Urinary bladder (tissue), 4 donors: ENCODE results near the gene PSMD4. TPM values are rescaled to one million over a fixed set of nuclear protein-coding genes. Genes with fewer than 3 reads are reported as not detected.

ENCODE experiments used
- DNase-seq: peaks from one replicate; pipeline ENCODE4 v3.0.0-alpha.2; 2015; ENCODE audit errors: extremely low spot score
- H3K27ac ChIP-seq: one replicate; pipeline ENCODE4 v1.5.1; 2013; ENCODE audit warnings: low read depth, mild to moderate bottlenecking, moderate library complexity
- H3K36me3 ChIP-seq: one replicate; pipeline ENCODE4 v1.6.1; 2013; ENCODE audit warnings: mild to moderate bottlenecking, moderate library complexity; ENCODE audit not compliant: insufficient read depth
- H3K4me1 ChIP-seq: one replicate; pipeline ENCODE4 v1.6.1; 2013; ENCODE audit warnings: mild to moderate bottlenecking, moderate library complexity; ENCODE audit not compliant: insufficient read depth
- H3K4me3 ChIP-seq: one replicate; pipeline ENCODE4 v1.5.1; 2013; ENCODE audit warnings: low read depth, low read length
- WGBS: extraction: QIAGEN DNeasy Blood & Tissue Kit; methylation state at CpG from one replicate; pipeline ENCODE4 v1.1.7; 2013; 5-methylcytosine and 5-hydroxymethylcytosine counted together
- polyA plus RNA-seq: library from polyadenylated mRNA; stranded (reverse); fragments of 200-250 nt; gene quantifications from one replicate; pipeline ENCODE4 v1.2.3, GENCODE V29; 2013
- total RNA-seq: library from RNA; depleted of rRNA; stranded (reverse); fragments of >200 nt; gene quantifications from one replicate; pipeline ENCODE4 v1.2.3, GENCODE V29; 2014
- donor health status: healthy with polysubstance abuse.
- donor health status: healthy.

PSMD4 gene
- total and polyA plus RNA-seq, 2 donors, result 77.2 to 191 TPM

DNA sequence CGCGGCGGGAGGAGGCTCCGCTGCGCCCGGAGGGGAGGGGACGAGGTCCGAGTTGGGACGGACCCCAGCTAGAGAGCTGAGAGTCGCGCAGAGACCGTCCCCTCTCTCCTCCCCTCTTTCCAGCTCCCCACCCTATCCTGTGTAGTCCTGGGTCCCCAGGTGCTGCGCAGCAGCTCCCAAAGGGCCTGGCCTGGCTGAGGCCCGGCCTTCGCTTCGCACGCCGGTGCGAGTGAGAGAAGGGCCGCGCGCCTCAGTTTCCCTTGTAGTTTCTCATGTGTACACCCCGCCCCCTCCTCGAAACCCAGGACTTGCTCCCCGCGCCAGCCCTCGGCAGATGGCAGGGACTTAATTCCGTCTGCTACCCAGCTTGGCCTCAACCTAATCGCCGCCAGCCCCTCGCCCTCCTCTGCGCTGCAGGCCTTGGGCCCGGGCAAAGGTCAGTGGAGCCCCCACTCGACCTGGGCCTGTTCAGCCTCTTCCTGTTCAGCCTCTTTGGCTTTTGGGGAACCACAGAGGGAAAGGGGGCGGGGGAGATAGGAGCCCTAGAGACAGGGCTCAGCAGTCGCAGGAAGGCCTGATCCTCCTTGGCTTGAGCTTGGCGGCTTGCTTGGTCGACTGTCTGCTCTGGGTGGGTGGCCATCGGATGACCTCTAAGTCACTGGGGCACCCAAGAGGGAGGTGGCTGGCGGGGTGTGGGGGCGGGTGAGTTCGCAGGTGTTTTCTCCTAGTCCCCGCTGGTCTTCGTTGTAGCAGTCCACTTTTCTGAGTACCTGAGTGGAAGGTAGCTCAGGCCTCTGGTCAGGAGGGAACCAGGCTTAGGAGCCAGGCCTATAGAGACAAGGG is 28.6 kb downstream of the PSMD4 start:
- WGBS, result 7% methylated on average over 44 of the region's 44 CpGs

DNA sequence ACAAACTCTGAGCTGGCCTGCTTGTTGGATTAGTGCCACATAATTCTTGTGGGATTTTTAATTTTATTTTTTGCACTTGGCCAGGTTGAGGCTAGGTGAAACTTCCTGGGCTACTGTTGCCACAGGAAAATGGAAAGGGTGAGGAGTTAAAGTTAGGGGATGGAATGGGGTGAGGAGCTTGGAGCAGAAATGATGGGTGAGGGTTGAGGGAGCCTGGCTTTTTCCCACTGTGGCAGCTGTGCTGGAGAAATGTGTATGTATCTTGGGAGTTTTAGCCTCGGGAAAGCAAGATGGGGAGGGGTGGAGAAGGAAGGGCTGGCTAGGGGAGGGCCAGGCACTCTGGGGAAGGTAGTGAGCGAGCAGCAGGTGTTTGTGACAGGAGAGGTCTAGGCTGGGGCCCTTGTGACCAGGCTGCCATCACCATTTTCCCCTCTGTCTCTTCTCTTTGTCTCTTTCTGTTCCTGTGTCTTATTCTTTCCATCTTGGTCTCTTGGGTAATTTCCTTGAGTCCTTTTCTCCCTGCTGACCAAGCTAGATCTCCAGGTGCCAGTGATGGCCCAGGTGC is 29.6 kb downstream of the PSMD4 start:
- H3K4me3 ChIP-seq, result no peak overlapping the region
- H3K36me3 ChIP-seq, result no peaks in the 10 kb centered on the region
- 54% methylated on average over 2 of the region's 2 CpGs for WGBS
- H3K27ac ChIP-seq, result no peak overlapping the region
- DNase-seq, result no peak
- H3K4me1 ChIP-seq, result no peaks in the 10 kb centered on the region

More for the DNA sequence above, 28.6 kb downstream of the PSMD4 start:
- H3K27ac ChIP-seq, result peak overlapping the region; percentile 91
- no peak for DNase-seq
- peak overlapping the region; percentile 80 for H3K4me3 ChIP-seq
- H3K36me3 ChIP-seq, result no peaks in the 10 kb centered on the region
- no peaks in the 10 kb centered on the region for H3K4me1 ChIP-seq

DNA sequence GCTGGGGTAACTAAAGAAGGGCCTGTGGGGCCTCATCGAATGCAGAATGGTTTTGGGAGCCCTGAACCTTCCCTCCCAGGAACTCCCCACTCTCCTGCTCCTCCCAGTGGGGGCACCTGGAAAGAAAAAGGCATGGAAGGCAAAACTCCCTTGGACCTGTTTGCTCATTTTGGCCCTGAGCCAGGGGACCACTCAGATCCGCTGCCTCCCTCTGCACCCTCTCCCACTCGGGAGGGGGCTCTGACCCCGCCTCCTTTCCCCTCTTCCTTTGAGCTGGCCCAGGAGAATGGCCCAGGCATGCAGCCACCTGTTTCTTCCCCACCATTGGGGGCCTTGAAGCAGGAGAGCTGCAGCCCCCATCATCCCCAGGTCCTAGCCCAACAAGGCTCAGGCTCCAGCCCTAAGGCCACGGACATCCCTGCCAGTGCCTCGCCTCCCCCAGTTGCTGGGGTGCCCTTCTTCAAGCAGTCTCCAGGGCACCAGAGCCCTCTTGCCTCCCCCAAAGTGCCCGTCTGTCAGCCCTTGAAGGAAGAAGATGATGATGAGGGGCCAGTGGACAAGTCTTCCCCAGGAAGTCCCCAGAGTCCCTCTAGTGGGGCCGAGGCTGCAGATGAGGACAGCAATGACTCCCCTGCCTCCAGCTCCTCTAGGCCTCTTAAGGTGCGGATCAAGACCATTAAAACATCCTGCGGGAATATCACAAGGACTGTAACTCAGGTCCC is 32.2 kb downstream of the PSMD4 start:
- no peak overlapping the region for H3K27ac ChIP-seq
- WGBS, result 84% methylated on average over 10 of the region's 10 CpGs
- no peaks in the 10 kb centered on the region for H3K4me1 ChIP-seq
- no peaks in the 10 kb centered on the region for H3K36me3 ChIP-seq
- DNase-seq, result no peak
- H3K4me3 ChIP-seq, result no peak overlapping the region

GRCh38 chr1:151287341-151287699 is 32.8 kb downstream of the PSMD4 start:
- Histone ChIP-seq H3K4me3 (no peak overlapping the region), H3K36me3 (no peaks in the 10 kb centered on the region), H3K27ac (no peak overlapping the region), H3K4me1 (no peaks in the 10 kb centered on the region)
- DNase-seq, result no peak
- 91% methylated on average over 7 of the region's 7 CpGs for WGBS

DNA sequence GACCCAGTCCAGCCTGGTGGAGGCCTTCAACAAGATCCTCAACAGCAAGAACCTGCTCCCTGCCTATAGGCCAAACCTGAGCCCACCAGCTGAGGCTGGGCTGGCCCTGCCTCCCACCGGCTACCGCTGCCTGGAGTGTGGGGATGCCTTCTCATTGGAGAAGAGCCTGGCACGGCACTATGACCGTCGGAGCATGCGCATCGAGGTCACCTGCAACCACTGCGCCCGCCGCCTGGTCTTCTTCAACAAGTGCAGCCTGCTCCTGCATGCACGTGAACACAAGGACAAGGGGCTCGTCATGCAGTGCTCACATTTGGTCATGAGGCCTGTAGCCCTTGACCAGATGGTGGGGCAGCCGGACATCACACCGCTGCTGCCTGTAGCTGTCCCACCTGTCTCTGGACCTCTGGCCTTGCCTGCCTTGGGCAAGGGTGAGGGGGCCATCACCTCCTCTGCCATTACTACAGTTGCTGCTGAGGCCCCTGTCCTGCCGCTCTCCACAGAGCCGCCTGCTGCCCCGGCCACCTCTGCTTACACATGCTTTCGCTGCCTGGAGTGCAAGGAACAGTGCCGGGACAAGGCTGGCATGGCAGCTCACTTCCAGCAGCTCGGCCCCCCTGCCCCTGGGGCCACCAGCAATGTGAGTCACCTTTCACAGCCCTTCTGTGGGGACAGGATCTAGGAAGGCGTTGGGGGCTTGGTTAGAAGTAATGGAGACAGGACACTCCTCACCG is 33.4 kb downstream of the PSMD4 start:
- H3K4me3 ChIP-seq, result no peak overlapping the region
- 93% methylated on average over 22 of the region's 22 CpGs for WGBS
- H3K4me1 ChIP-seq, result no peaks in the 10 kb centered on the region
- peaks cover 2% of the 10 kb centered on the region for H3K36me3 ChIP-seq
- DNase-seq, result no peak
- no peak overlapping the region for H3K27ac ChIP-seq

- Histone ChIP-seq H3K36me3 (peaks cover 2% of the 10 kb centered on the region), H3K4me3 (no peak overlapping the region), H3K4me1 (no peaks in the 10 kb centered on the region), H3K27ac (no peak overlapping the region)
- WGBS, result 87% methylated on average over 14 of the region's 14 CpGs
- no peak for DNase-seq
These were observed 34.0 kb downstream of the PSMD4 start for GRCh38 chr1:151288502-151288901.

GRCh38 chr1:151289080-151289935 is 34.8 kb downstream of the PSMD4 start:
- Histone ChIP-seq H3K4me3 (no peak overlapping the region), H3K4me1 (no peaks in the 10 kb centered on the region), H3K36me3 (peaks cover 7% of the 10 kb centered on the region), H3K27ac (no peak overlapping the region)
- WGBS, result 75% methylated on average over 18 of the region's 18 CpGs
- no peak for DNase-seq

- H3K36me3 ChIP-seq, result peaks cover 9% of the 10 kb centered on the region
- H3K4me3 ChIP-seq, result no peak overlapping the region
- no peak overlapping the region for H3K27ac ChIP-seq
- no peak for DNase-seq
- WGBS, result 88% methylated on average over 21 of the region's 21 CpGs
- no peaks in the 10 kb centered on the region for H3K4me1 ChIP-seq
These were observed 35.6 kb downstream of the PSMD4 start for GRCh38 chr1:151289991-151290708.

DNA sequence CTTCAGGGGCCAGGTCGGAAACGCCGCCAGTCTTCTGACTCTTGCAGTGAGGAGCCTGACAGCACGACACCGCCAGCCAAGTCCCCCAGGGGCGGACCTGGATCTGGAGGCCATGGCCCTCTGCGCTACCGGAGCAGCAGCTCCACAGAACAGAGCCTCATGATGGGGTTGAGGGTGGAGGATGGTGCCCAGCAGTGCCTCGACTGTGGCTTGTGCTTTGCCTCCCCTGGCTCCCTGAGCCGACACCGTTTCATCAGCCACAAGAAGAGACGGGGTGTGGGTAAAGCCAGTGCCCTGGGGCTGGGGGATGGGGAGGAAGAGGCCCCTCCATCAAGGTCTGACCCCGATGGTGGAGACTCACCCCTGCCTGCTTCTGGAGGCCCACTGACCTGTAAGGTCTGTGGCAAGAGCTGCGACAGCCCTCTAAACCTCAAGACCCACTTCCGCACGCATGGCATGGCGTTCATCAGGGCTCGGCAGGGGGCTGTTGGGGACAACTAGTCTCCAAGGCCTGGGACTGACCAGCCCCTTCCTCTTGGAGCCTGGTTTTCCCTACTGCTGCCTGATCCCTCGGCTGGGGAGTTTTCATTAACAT is 36.3 kb downstream of the PSMD4 start:
- no peaks in the 10 kb centered on the region for H3K4me1 ChIP-seq
- H3K27ac ChIP-seq, result no peak overlapping the region
- peaks cover 9% of the 10 kb centered on the region for H3K36me3 ChIP-seq
- no peak for DNase-seq
- whole genome bisulfite sequencing, result 81% methylated on average over 19 of the region's 19 CpGs
- H3K4me3 ChIP-seq, result no peak overlapping the region

- H3K4me1 ChIP-seq, result no peaks in the 10 kb centered on the region
- 78% methylated on average over 13 of the region's 13 CpGs for WGBS
- H3K27ac ChIP-seq, result no peak overlapping the region
- H3K36me3 ChIP-seq, result peaks cover 9% of the 10 kb centered on the region
- H3K4me3 ChIP-seq, result no peak overlapping the region
- DNase-seq, result no peak
These were observed 37.9 kb downstream of the PSMD4 start for GRCh38 chr1:151292207-151293030.

- Histone ChIP-seq H3K27ac (no peak overlapping the region), H3K4me1 (no peaks in the 10 kb centered on the region), H3K36me3 (peaks cover 9% of the 10 kb centered on the region), H3K4me3 (no peak overlapping the region)
- DNase-seq, result no peak
- WGBS, result 79% methylated on average over 6 of the region's 6 CpGs
These were observed 38.6 kb downstream of the PSMD4 start for GRCh38 chr1:151293093-151293492.
